Measurements from ENCODE around the gene ZNF221.

Gene ZNF221

DNA sequence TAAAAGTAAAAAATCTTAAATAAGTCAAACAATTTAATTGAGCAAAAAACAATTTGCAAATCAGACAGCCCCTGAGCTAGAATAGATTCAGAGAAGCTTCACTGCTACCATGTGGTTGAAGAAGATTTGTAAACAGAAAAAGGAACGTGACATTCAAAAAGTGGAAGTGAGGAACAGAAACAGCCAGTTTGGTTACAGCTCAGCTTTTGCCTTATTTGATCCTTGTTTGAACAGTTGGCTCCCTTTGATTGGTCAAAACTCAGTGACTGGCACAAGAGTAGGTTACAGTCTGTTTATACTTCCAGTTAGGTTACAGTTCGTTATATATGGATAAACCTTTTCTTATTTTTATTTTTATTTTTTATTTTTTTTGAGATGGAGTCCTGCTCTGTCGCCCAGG lies 5.8 kb downstream of the ZNF221 start:
- no peak for DNase-seq (ENCODE audit: low read depth in 2 of 2, low spot score in 1 of 2)

DNA sequence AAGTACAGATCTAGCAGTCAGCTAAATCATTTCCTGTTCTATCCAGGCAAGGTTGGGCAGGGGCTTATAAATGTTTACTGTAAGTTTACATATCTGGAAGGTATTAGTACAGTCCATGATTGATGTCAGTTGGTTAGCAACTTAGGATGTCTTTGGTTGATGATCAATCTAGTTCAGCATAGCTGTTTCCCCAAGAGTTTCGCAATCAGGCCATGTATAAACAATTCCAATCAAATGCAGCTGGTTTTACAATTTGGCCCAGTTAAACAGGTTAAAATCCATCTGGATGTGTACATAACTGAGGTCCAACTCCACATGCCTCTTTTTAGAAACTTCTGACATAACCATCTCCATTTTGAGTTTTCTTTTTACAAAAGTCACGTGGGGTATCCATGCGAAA lies 6.9 kb downstream of the ZNF221 start:
- DNase-seq (ENCODE audit: low read depth in 2 of 2, low spot score in 1 of 2): no peak

DNA sequence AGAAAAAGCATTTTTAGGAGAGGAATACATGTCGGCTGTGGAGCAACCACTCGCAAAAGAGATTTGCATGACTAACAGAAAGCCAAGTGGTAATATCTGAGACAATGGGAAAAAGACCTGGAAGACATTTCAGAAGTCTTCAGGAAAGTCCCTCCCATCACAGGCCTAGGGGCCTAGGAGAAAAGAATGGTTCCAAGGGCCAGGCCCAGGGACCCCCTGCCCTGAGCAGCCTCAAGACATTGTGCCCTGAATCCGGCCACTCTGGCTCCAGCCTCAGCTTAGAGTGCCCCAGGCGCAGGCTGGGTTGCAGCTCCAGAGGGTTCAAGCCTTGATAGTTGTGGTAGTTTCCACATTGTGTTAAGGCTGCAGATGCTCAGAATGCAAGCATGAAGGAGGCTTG lies 9.4 kb downstream of the ZNF221 start:
- no peak for DNase-seq (ENCODE audit: low read depth in 2 of 2, low spot score in 1 of 2)

DNA sequence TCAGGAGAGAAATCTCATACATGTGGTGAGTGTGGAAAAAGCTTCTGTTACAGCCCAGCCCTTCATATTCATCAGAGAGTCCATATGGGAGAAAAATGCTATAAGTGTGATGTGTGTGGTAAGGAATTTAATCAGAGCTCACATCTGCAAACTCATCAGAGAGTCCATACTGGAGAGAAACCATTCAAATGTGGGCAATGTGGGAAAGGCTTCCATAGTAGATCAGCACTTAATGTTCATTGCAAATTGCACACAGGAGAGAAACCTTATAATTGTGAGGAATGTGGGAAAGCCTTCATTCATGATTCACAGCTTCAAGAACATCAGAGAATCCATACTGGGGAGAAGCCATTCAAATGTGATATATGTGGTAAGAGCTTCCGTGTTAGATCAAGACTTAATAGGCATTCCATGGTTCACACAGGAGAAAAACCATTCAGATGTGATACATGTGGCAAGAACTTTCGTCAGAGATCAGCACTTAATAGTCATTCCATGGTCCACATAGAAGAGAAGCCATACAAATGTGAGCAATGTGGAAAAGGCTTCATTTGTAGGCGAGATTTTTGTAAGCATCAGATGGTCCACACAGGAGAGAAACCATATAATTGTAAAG lies 15.2 kb downstream of the ZNF221 start:
- no peak for DNase-seq (ENCODE audit: low read depth in 2 of 2, low spot score in 1 of 2)

DNA sequence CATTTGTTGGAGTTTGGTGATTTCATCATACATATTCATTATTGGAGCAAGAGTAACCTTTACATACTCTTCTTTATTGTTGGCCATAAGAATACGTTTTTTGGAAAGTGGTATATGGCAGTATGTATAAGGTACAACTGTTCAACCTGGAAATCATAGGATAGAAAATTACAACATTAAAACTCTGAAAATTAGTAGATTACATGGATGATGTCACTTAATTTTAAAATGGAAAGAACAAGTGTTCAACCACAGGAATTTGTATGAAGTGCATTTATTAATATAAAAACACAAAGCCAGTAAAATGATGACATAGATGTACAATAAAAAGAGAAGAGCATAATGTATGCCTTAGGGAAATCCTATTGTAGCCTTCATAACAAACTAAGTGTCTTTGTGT lies 25.7 kb downstream of the ZNF221 start:
- no peak for DNase-seq (ENCODE audit: low read depth in 2 of 2, low spot score in 1 of 2)

DNA sequence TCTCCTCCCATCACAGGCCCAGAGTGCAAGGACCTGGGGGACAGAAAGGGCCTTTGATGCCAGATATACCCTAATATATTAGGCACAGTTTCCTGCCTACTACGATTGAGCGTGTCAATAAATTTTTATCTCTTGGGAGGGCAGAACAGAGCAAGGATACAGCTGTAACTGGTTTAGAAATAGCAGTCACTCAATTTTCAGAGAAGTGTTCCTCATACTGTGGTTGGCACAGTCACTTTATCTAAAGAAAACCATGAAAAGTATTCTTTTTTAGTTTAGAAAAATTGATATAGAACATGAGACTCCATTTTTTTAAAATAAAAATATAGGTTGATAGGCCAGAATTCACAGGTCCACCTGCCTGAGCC lies 32.5 kb downstream of the ZNF221 start:
- no peak for DNase-seq (ENCODE audit: low read depth in 2 of 2, low spot score in 1 of 2)

DNA sequence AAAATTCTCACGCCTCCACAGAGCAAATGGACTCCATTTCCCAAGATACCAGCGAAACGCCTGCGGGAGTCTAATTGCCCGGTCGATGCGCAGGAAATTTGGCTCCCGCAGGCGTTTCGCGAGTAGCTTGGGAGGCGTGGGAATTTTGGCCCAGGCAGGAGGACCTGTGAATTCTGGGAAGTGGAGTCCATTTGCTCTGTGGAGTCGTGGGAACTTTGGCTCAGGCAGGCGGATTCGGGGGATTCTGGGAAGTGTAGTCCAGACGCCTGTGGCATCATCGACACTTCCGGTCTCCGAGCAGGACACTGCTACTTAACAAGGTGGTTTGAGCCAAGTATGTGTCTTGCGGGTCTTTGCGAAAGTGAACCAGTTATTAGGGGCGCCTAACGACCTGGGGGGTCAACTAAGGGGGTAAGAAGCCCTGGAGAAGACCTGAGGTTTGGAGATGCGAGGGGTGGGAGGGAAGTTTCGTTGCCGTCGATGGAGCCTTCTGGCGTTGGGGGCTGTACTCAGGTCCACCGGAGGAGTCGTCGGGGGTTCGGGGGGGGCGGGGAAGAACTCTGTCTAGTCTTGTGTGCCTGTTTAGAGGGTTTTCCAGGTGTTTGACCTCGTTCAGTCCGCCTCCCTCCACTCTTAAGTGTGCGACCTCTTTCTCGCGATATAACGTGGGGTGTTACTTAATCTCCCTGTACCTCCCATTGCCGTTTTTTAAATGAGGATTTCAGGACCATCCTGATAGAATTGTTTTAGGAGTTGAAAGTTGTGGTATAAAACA lies 33.1 kb downstream of the ZNF221 start, which contains the start of gene ZNF155:
TSS of gene ZNF155 (plus strand) at position 277 of the 775 bp plus-strand sequence. CDS start 4,356 bp downstream, outside the sequence.
- DNase-seq (ENCODE audit: low read depth in 2 of 2, low spot score in 1 of 2): peak; percentile 33 to 36

DNA sequence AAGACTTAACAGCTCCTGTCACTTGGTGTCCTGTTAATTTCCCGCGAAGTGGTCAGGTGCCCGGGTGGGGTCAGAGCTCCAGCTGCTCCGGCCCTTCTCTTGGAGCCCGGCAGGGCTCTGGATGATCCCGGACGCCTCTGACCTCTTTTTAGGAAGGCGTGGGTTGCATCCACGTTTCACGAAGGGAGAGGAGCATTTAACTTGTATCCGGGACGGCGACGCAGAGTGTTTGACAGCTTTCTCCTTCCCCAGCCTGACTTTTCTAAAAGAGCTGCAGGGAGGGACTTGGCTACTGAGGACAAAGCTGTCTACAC lies 33.6 kb downstream of the ZNF221 start:
- DNase-seq (ENCODE audit: low read depth in 2 of 2, low spot score in 1 of 2): no peak

DNA sequence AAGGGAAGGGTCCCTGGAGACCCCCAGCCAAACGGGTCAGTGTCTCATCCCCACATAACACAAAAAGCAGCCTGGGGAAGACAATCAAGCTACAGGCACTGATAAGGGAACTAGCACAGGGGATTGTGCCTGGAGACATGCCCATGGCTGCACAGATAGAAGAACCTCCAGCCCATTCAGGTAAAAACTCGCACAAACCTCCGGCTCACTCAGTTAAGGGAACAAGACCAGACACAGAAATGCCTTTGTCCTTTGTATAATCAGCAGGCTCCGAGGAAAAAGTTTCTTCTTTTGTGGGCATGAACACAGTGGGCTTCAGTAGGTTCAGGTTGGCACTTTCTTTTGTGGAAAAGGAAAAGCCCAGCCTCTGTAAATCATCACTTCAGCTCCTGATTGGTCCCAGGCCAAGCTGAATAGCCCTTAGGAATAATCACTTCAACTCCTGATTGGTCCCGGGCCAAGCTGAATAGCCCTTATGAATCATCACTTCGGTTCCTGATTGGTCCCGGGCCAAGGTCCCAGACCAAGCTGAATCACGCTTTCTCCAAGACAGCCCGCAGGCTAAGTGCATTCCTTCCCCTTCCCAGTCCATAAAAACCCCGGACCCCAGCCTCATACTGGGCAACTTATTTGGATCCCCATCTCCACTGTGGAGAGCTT lies 46.7 kb downstream of the ZNF221 start:
- no peak for DNase-seq (ENCODE audit: low read depth in 2 of 2, low spot score in 1 of 2)

DNA sequence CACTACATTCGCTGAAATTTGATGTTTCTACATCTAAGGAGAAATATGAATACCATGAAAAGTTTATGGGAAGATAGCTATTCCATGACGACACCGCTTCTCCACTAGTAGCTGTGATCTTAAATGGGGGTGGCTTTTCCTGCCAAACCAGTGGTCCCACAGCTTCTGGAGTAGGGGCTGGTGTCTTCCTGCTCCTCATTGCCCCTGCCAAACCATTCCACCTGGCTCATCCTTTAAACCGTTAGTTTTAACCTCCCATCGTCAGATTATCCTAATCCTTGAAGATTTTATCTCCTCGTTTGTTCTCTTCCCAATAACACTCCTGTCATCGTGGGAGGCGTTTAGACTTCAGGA lies 51.2 kb downstream of the ZNF221 start:
- no peak for DNase-seq (ENCODE audit: low read depth in 2 of 2, low spot score in 1 of 2)

DNA sequence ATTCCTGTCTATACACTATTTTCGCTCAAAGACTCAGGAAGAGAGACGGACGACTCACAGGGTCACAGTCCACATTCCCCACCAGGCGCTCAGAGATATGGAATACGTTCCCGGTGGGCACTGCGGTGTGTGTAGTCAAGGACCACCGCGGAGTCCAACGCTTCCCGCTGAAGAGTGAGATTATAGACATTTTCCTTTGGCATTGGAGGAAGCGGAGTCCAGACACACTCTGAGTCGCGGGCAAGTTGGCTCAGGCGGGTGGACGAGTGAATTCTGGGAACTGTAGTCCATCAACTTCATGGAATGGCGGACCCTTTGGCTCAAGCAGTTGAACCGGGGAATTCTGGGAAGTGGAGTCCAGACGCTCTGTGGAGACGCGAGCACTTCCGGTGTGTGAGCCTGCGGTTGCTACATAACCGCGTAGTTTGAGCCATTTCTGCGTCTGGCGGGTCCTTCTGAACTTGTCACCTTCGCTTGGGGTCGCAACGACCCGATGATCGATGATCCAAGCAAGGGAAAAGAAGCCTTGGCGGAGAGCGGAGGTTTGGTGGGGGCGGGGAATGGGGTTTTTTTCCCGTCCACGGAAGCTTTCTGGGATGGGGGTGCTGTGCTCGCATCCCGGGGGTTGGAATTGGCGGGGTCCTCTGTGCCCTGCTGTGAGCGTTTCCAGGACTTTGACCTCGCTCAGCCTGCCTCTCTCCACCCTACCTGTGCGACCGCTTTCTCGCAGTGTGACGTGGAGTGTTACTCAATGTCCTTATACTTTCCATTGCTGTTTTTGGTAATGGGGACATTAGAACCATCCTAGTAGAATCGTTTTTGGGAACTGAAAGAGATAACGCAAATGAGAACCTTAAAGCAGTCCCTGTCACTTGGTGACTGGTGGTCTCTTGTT lies 51.8 kb downstream of the ZNF221 start, which contains the start of gene ZNF230:
TSS of gene ZNF230 (plus strand) at position 392 of the 895 bp plus-strand sequence. CDS start 4,122 bp downstream, outside the sequence.
- DNase-seq (ENCODE audit: low read depth in 2 of 2, low spot score in 1 of 2): peak; percentile 50 to 68

DNA sequence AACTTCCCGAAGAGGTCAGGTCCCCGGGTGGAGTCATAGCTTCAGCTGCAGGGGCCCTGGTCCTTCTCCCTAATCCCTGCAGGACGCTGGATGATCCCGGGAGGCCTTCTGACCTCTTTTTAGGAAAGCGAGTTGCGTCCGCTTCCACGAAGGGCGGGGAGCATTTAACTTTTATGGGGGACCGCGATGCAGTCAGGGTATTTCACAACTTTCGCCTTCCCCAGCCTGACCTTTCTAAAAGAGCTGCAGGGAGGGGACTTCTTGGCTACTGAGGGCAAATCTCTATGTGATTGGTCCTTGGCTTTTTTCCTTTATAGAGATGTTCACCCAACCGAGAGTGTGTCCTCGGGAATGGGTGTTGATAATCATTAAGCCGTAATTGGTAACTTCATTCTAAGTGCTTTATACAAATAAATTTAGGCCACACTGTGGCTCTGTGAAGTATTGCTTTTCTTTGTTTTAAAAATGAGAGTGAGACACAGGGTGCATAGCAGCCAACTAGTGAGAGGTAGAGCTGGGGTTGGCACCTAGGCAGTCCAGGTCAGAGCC lies 52.5 kb downstream of the ZNF221 start:
- DNase-seq (ENCODE audit: low read depth in 2 of 2, low spot score in 1 of 2): no peak

DNA sequence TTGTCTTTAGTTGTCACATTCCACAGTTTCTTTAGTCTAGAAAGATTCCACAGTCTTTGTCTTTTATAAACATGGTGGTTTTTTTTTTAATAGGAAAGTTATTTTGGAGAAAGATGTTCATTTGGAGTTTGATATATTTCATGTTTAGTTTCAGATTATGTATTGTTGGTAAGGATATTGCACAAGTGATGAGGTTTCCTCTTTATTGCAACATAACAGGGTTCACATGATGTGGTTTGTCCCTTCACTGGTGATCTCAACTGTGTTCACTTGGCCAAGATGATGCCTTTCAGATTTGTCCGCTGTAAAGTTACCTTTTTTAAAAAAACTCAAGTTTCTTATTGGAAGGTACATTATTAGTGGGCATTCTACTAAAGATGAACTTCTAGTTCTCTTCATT lies 54.9 kb downstream of the ZNF221 start:
- DNase-seq (ENCODE audit: low read depth in 2 of 2, low spot score in 1 of 2): no peak

DNA sequence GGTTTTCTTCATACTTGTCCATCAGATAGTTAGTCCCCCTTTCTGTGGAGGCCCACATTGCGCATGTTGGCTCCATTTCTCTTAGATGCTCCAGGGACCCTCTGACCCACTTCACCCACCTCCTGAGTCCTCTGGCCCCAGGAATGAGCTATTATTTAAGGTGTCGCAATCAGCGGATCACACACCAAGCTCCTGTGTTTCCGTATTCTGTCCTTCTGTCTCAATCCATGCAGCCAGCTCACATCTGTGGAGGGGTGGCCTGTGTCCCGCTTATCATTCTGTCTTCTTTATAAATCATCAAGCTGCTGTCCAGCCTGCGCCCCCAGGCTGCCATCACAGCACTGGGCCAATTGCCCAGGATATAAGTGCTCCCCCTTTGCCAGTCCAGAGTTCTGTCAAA lies 56.4 kb downstream of the ZNF221 start:
- no peak for DNase-seq (ENCODE audit: low read depth in 2 of 2, low spot score in 1 of 2)

DNA sequence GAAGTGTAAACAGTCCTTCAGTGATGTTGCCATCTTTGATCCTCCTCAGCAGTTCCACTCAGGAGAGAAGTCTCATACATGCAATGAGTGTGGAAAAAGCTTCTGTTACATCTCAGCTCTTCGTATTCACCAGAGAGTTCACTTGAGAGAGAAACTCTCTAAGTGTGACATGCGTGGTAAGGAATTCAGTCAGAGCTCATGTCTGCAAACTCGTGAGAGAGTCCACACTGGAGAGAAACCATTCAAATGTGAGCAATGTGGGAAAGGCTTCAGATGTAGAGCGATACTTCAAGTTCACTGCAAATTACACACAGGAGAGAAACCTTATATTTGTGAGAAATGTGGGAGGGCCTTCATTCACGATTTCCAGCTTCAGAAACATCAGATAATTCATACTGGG lies 59.4 kb downstream of the ZNF221 start:
- no peak for DNase-seq (ENCODE audit: low read depth in 2 of 2, low spot score in 1 of 2)

Measured in stimulated activated CD8-positive, alpha-beta memory T cell treated with anti-CD3 and anti-CD28 coated beads, Interleukin-4, amount 100 ng/mL, for 1 hour (primary cell).